ENCODE data around the gene SEC23IP.
A peak's percentile ranks its signal among the peaks of the same experiment; 100 is the strongest.
"Not testable (repeated sequence)": the region's sequence is repeated elsewhere in the genome, so short reads cannot be mapped to it uniquely, and the experiment has no call there.

The SEC23IP gene

DNA sequence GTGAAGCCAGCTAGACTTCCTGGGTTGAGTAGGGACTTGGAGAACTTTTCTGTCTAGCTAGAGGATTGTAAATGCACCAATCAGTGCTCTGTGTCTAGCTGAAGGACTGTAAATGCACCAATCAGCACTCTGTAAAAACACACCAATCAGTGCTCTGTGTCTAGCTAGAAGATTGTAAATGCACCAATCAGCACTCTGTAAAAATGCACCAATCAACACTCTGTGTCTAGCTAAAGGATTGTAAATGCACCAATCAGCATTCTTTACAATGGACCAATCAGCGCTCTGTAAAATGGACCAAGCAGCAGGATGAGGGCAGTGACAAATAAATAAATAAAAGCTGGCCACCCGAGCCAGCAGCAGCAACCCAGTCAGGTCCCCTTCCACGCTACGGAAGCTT, 2.2 kb upstream of the SEC23IP start:
- H3K9ac ChIP-seq (ENCODE audit: low read length); H4K20me1 ChIP-seq (ENCODE audit: insufficient read depth, low read length); H2AFZ ChIP-seq (ENCODE audit: low read depth, low read length); H3K4me2 ChIP-seq (ENCODE audit: low read length); H3K4me3 ChIP-seq (ENCODE audit: low read length); H3K27ac ChIP-seq (ENCODE audit: low read length); H3K27me3 ChIP-seq (ENCODE audit: low read depth, low read length); H3K9me3 ChIP-seq (ENCODE audit: insufficient read depth, low read length); H3K36me3 ChIP-seq (replicated peaks; ENCODE audit: low read depth, low read length); H3K4me1 ChIP-seq (ENCODE audit: low read length): not testable (repeated sequence)
- H3K79me2 ChIP-seq (ENCODE audit: low read length): peaks cover 32% of the 10 kb centered on the region

DNA sequence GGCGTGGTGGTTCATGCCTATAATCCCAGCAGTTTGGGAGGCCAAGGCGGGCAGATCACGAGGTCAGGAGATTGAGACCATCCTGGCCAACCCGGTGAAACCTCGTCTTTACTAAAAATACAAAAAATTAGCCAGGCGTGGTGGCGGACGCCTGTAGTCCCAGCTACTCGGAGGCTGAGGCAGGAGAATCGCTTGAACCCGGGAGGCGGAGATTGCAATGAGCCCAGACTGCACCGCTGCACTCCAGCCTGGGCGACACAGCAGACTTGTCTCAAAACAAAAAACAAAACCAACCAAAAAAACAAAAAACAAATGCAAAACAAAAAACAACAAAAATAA, 712 bp upstream of the SEC23IP start:
- Histone ChIP-seq H3K9ac (ENCODE audit: low read length) (peak overlapping the region; percentile 93), H3K4me3 (ENCODE audit: low read length) (peak overlapping the region; percentile 96), H2AFZ (ENCODE audit: low read depth, low read length) (peak overlapping the region; percentile 53), H3K79me2 (ENCODE audit: low read length) (peaks cover 47% of the 10 kb centered on the region), H3K4me2 (ENCODE audit: low read length) (peak overlapping the region; percentile 69)
- not testable (repeated sequence) for H3K4me1 ChIP-seq (ENCODE audit: low read length); H4K20me1 ChIP-seq (ENCODE audit: insufficient read depth, low read length); H3K9me3 ChIP-seq (ENCODE audit: insufficient read depth, low read length); H3K27ac ChIP-seq (ENCODE audit: low read length); H3K27me3 ChIP-seq (ENCODE audit: low read depth, low read length); H3K36me3 ChIP-seq (replicated peaks; ENCODE audit: low read depth, low read length)

DNA sequence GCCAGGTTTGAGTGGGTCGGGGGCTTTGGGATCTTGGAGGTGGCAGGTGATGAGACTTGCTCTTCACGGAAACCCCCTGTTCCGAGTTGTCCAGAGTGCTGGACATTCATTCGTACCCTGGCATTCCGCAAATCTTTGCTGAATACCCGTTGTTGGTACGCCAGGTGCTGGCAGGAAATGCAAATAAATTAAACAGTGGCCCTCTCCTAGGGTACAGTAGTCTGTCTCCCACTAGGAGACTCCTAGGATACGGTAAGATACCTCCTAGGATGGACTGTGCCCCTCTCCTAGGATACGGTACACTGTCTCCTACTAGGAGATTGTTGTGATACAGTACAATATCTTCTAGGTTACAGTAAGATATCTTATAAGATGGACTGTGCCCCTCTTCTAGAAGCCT, 544 bp downstream of the SEC23IP start:
- H3K79me2 ChIP-seq (ENCODE audit: low read length): peaks cover 54% of the 10 kb centered on the region
- TF ChIP-seq, protein P1, sequence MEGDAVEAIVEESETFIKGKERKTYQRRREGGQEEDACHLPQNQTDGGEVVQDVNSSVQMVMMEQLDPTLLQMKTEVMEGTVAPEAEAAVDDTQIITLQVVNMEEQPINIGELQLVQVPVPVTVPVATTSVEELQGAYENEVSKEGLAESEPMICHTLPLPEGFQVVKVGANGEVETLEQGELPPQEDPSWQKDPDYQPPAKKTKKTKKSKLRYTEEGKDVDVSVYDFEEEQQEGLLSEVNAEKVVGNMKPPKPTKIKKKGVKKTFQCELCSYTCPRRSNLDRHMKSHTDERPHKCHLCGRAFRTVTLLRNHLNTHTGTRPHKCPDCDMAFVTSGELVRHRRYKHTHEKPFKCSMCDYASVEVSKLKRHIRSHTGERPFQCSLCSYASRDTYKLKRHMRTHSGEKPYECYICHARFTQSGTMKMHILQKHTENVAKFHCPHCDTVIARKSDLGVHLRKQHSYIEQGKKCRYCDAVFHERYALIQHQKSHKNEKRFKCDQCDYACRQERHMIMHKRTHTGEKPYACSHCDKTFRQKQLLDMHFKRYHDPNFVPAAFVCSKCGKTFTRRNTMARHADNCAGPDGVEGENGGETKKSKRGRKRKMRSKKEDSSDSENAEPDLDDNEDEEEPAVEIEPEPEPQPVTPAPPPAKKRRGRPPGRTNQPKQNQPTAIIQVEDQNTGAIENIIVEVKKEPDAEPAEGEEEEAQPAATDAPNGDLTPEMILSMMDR (IDR thresholded peaks at IDR 0.05; ENCODE audit: low read depth, low read length): no peak
- TF ChIP-seq EZH2phosphoT487 (IDR thresholded peaks at IDR 0.05; ENCODE audit: low read depth): no peak
- H3K4me2 ChIP-seq (ENCODE audit: low read length): peak overlapping the region; percentile 74
- H3K36me3 ChIP-seq (replicated peaks; ENCODE audit: low read depth, low read length): peaks cover 4% of the 10 kb centered on the region
- H3K9me3 ChIP-seq (ENCODE audit: insufficient read depth, low read length): no peaks in the 10 kb centered on the region
- H3K4me1 ChIP-seq (ENCODE audit: low read length): peaks cover 6% of the 10 kb centered on the region
- peak overlapping the region; percentile 96 for H3K4me3 ChIP-seq (ENCODE audit: low read length)
- no peaks in the 10 kb centered on the region for H3K27me3 ChIP-seq (ENCODE audit: low read depth, low read length)
- H2AFZ ChIP-seq (ENCODE audit: low read depth, low read length): 0 out of 2 replicates have a peak overlapping the region, but pooled peaks have one; percentile 26
- peak overlapping the region; percentile 93 for H3K9ac ChIP-seq (ENCODE audit: low read length)
- H3K27ac ChIP-seq (ENCODE audit: low read length): peak overlapping the region; percentile 47
- H4K20me1 ChIP-seq (ENCODE audit: insufficient read depth, low read length): no peaks in the 10 kb centered on the region; the same call in 1 of the 2 replicates

DNA sequence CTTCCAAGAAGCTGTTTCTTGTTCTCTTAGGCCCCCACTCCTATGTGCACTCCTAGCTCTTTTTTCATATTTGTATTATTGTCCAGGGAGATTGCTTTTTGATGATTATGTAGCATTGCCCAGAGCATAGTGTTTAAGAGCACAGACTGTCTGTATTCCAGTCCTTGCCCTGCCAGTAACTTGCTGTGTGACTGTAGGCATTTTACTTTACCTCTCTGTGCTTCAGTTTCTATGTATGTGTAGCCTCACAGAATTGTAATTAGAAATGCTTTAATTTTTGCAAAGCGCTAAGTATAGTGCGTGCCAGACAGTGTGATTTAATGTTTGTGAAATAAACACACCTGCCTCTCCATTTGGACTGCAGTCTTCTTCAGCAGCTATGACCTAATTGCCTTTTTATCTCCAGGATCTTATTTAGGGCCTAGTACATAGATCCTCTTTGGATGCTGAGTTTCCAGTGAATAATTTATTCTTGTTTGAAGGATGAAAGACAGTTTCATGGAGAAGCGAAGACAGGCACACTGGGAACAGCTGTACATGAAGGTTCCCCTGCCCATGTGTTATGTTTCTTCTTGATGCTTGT, 1.4 kb downstream of the SEC23IP start:
- peaks cover 62% of the 10 kb centered on the region for H3K79me2 ChIP-seq (ENCODE audit: low read length)
- H3K4me3 ChIP-seq (ENCODE audit: low read length): peak overlapping the region; percentile 96; the same call in 1 of the 2 replicates
- peak overlapping the region; percentile 74 for H3K4me2 ChIP-seq (ENCODE audit: low read length)
- TF ChIP-seq EZH2phosphoT487 (IDR thresholded peaks at IDR 0.05; ENCODE audit: low read depth): no peak
- TF ChIP-seq, protein P1 (IDR thresholded peaks at IDR 0.05; ENCODE audit: low read depth, low read length): no peak
- H3K36me3 ChIP-seq (replicated peaks; ENCODE audit: low read depth, low read length): peaks cover 4% of the 10 kb centered on the region
- no peaks in the 10 kb centered on the region for H3K27me3 ChIP-seq (ENCODE audit: low read depth, low read length)
- no peaks in the 10 kb centered on the region for H3K9me3 ChIP-seq (ENCODE audit: insufficient read depth, low read length)
- H3K4me1 ChIP-seq (ENCODE audit: low read length): peaks cover 6% of the 10 kb centered on the region
- no peak overlapping the region for H2AFZ ChIP-seq (ENCODE audit: low read depth, low read length)
- no peaks in the 10 kb centered on the region; the same call in 1 of the 2 replicates for H4K20me1 ChIP-seq (ENCODE audit: insufficient read depth, low read length)
- no peak overlapping the region for H3K27ac ChIP-seq (ENCODE audit: low read length)
- H3K9ac ChIP-seq (ENCODE audit: low read length): no peak overlapping the region

DNA sequence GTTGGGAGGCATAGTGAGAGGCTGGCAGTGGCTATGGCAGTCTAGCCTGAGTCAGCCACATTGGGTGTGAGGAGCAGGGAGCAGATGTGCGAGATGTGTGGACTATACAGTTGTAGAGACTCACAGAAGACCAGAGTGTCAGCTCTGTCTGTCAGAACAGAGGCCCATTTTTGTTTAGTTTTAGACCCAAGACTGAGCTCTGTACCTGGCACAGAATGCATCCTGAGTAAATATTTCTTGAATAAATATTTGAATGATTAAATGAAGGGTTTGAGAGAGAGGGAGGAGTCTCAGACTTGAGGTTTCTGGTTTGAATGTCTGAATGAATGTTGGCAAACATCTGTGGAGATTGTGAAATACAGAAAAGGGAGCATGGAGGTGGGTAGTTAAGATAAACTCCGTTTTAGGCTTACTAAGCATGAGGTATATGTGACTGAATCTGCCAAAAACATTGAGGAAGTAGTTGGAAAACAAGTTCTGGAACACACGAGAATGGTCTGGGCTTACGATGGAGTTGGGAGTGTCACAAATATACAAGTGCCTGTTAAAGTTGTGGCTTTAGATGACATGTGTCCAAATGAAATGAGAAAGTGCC, 3.6 kb downstream of the SEC23IP start:
- H3K4me2 ChIP-seq (ENCODE audit: low read length): no peak overlapping the region
- peaks cover 81% of the 10 kb centered on the region for H3K79me2 ChIP-seq (ENCODE audit: low read length)
- no peak overlapping the region for H3K27ac ChIP-seq (ENCODE audit: low read length)
- H3K4me3 ChIP-seq (ENCODE audit: low read length): no peak overlapping the region
- no peak for TF ChIP-seq EZH2phosphoT487 (IDR thresholded peaks at IDR 0.05; ENCODE audit: low read depth)
- TF ChIP-seq, protein P1 (IDR thresholded peaks at IDR 0.05; ENCODE audit: low read depth, low read length): no peak
- no peaks in the 10 kb centered on the region; the same call in 1 of the 2 replicates for H4K20me1 ChIP-seq (ENCODE audit: insufficient read depth, low read length)
- no peaks in the 10 kb centered on the region for H3K9me3 ChIP-seq (ENCODE audit: insufficient read depth, low read length)
- H3K36me3 ChIP-seq (replicated peaks; ENCODE audit: low read depth, low read length): peaks cover 7% of the 10 kb centered on the region
- peaks cover 6% of the 10 kb centered on the region for H3K4me1 ChIP-seq (ENCODE audit: low read length)
- no peaks in the 10 kb centered on the region for H3K27me3 ChIP-seq (ENCODE audit: low read depth, low read length)
- H2AFZ ChIP-seq (ENCODE audit: low read depth, low read length): no peak overlapping the region
- no peak overlapping the region for H3K9ac ChIP-seq (ENCODE audit: low read length)

All from OCI-LY3 (cell line).